ENCODE measurements around the gene KIF1C.

The KIF1C gene

GRCh38 chr17:4987767-4988567, 9.8 kb upstream of the KIF1C start:
- H3K4me3 ChIP-seq (ENCODE audit: low read depth, low read length) = peak overlapping the region; percentile 87
- TF ChIP-seq, protein P1, sequence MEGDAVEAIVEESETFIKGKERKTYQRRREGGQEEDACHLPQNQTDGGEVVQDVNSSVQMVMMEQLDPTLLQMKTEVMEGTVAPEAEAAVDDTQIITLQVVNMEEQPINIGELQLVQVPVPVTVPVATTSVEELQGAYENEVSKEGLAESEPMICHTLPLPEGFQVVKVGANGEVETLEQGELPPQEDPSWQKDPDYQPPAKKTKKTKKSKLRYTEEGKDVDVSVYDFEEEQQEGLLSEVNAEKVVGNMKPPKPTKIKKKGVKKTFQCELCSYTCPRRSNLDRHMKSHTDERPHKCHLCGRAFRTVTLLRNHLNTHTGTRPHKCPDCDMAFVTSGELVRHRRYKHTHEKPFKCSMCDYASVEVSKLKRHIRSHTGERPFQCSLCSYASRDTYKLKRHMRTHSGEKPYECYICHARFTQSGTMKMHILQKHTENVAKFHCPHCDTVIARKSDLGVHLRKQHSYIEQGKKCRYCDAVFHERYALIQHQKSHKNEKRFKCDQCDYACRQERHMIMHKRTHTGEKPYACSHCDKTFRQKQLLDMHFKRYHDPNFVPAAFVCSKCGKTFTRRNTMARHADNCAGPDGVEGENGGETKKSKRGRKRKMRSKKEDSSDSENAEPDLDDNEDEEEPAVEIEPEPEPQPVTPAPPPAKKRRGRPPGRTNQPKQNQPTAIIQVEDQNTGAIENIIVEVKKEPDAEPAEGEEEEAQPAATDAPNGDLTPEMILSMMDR (conservative IDR thresholded peaks at IDR 0.05; ENCODE audit: low read depth, low read length) = no peak
- peak; percentile 46 for DNase-seq (ENCODE audit: low read depth)

DNA sequence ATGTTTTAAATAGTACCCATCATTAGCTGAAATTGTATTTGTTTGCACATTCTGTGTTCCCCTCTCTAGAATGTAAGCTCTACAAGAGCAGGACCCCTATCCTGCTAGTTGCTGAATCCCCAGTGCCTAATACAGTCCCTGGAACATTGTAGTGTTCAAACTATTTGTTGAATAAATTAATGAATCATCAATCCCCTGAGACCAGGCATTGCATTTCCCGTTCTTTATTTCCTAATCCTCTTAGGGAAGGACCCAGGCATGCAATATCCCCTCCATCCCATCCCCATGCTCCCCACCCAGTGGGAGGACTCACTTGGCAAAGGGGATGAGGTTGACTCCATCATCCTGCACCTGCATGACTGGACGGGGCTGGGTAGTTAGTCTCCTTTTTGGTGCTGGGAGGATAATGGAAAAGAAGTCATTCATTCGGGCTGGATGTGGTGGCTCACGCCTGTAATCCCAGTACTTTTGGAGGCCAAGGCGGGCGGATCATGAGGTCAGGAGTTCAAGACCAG, 3.6 kb upstream of the KIF1C start:
- no peak for DNase-seq (ENCODE audit: low read depth)
- TF ChIP-seq, protein P1 (conservative IDR thresholded peaks at IDR 0.05; ENCODE audit: low read depth, low read length) = no peak

GRCh38 chr17:4998027-4998731, 429 bp downstream of the KIF1C start:
- H3K4me3 ChIP-seq (ENCODE audit: low read depth, low read length) = peak overlapping the region; percentile 82
- TF ChIP-seq, protein P1 (conservative IDR thresholded peaks at IDR 0.05; ENCODE audit: low read depth, low read length) = no peak
- DNase-seq (ENCODE audit: low read depth) = peak; percentile 45

More for the DNA sequence above, 3.6 kb upstream of the KIF1C start:
- H3K4me3 ChIP-seq (ENCODE audit: low read depth, low read length) = no peak overlapping the region

- TF ChIP-seq, protein P1 (conservative IDR thresholded peaks at IDR 0.05; ENCODE audit: low read depth, low read length) = no peak
- no peak for DNase-seq (ENCODE audit: low read depth)
- H3K4me3 ChIP-seq (ENCODE audit: low read depth, low read length) = peak overlapping the region; percentile 82
Observed at GRCh38 chr17:4998732-4999429, 1.1 kb downstream of the KIF1C start.

- DNase-seq (ENCODE audit: low read depth) = no peak
- TF ChIP-seq, protein P1 (conservative IDR thresholded peaks at IDR 0.05; ENCODE audit: low read depth, low read length) = no peak
- peak overlapping the region; percentile 82 for H3K4me3 ChIP-seq (ENCODE audit: low read depth, low read length)
Observed at GRCh38 chr17:4999430-5000093, 1.8 kb downstream of the KIF1C start.

DNA sequence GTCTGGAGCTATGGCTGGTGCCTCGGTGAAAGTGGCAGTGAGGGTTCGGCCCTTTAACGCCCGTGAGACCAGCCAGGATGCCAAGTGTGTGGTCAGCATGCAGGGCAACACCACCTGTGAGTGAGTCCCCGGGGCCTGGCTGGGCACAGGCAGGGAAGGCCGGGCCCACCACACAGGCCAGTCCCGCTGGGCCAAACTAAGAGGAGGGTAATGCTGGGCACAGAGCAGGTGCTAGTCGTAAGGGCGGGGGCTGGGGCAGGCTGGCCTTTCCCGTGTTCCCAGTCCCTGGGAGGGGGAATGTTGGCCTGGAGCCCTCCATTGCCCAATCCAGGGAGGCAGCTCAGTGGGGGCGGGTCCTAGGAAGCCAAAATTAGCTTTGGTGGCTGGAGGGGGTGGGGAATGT, 2.5 kb downstream of the KIF1C start:
- TF ChIP-seq, protein P1 (conservative IDR thresholded peaks at IDR 0.05; ENCODE audit: low read depth, low read length) = no peak
- no peak for DNase-seq (ENCODE audit: low read depth)
- no peak overlapping the region for H3K4me3 ChIP-seq (ENCODE audit: low read depth, low read length)

Data from choroid plexus epithelial cell (primary cell).